GM12878 (cell line): Measurements from ENCODE around the gene TPI1. TPM values are rescaled to one million over a fixed set of nuclear protein-coding genes. Genes with fewer than 3 reads are reported as not detected.
"Not testable (repeated sequence)": the region's sequence is repeated elsewhere in the genome, so short reads cannot be mapped to it uniquely, and the experiment has no call there.

ENCODE experiments used
- ATAC-seq: fragments of 200-7000 bp; cut with Tn5 transposase; 3 replicates; pipeline ENCODE4 v1.9.1; 2020; ENCODE audit warnings: mild to moderate bottlenecking, moderate library complexity
- BruUV-seq: library from RNA; stranded (reverse); fragments of 400-500 nt; replicated peaks from 2 replicates; lab custom pipeline; 2021; lab: Mats Ljungman, UMichigan
- CTCF ChIA-PET: fragments of 300-600 bp; sonication (Branson Sonifier 250); formaldehyde crosslinking; extraction: SDS; loops from one replicate; lab custom pipeline; 2021; ENCODE audit warnings: inconsistent platforms; lab: Yijun Ruan, JAX
- POLR2A ChIA-PET: fragments of 350-600 bp; formaldehyde crosslinking; extraction: SDS; loops from one replicate; lab custom pipeline; 2021; ENCODE audit warnings: inconsistent platforms; lab: Charles Lee
- RAD21 ChIA-PET: fragments of 300-600 bp; sonication (Branson Sonifier 250); formaldehyde crosslinking; loops from one replicate; lab custom pipeline; 2023; ENCODE audit warnings: antibody characterized with exemption; ENCODE audit not compliant: unreplicated experiment; lab: Charles Lee
- SMC1A ChIA-PET: fragments of 300-600 bp; sonication (Branson Sonifier 250); formaldehyde crosslinking; loops from one replicate; lab custom pipeline; 2023; ENCODE audit not compliant: unreplicated experiment, uncharacterized antibody; lab: Charles Lee
- DNase-seq: peaks from one replicate; pipeline ENCODE4 v3.0.0-alpha.2; 2011; ENCODE audit warnings: low read depth, low spot score
- FAIRE-seq: peaks from 3 replicates; lab custom pipeline; 2011; peaks lifted over from hg19 to GRCh38; lab: Jason Lieb, UNC
- H2AFZ ChIP-seq: 2 replicates; pipeline ENCODE4 v1.6.0; 2011; ENCODE audit warnings: low read depth, low read length, control low read depth; ENCODE audit not compliant: control insufficient read depth
- H3K27ac ChIP-seq: 2 replicates; pipeline ENCODE4 v1.5.1; 2011; ENCODE audit warnings: control low read depth; ENCODE audit not compliant: control insufficient read depth, insufficient read depth
- H3K27me3 ChIP-seq, 2 experiments: replicated peaks in 1 of 2; 2 replicates each; pipeline versions ENCODE4 v1.6.0 to v1.6.1; 2011; ENCODE audit warnings: low read length in 1 of 2; ENCODE audit not compliant: control insufficient read depth in 2 of 2, insufficient read depth in 2 of 2
- H3K36me3 ChIP-seq, 2 experiments: 2 replicates each; pipeline ENCODE4 v1.5.1; 2011; ENCODE audit warnings: low read length in 1 of 2; ENCODE audit not compliant: control insufficient read depth in 2 of 2, insufficient read depth in 2 of 2
- H3K4me1 ChIP-seq: 2 replicates; pipeline ENCODE4 v1.6.1; 2011; ENCODE audit warnings: mild to moderate bottlenecking, low read length, moderate library complexity, mixed read lengths; ENCODE audit not compliant: control insufficient read depth, insufficient read depth
- H3K4me2 ChIP-seq: 2 replicates; pipeline ENCODE4 v1.6.0; 2011; ENCODE audit warnings: control low read depth; ENCODE audit not compliant: control insufficient read depth, insufficient read depth
- H3K4me3 ChIP-seq: fragments of 200-600 bp; sonication (generic); 2 replicates; pipeline ENCODE4 v1.5.1; 2016
- H3K79me2 ChIP-seq: 2 replicates; pipeline ENCODE4 v1.6.0; 2011; ENCODE audit warnings: low read length; ENCODE audit not compliant: control insufficient read depth, insufficient read depth
- H3K9ac ChIP-seq: 2 replicates; pipeline ENCODE4 v1.8.0; 2011; ENCODE audit warnings: low read length, control low read depth, mixed read lengths; ENCODE audit not compliant: control insufficient read depth, insufficient read depth
- H3K9me3 ChIP-seq: replicated peaks from 3 replicates; pipeline ENCODE4 v1.5.1; 2011; ENCODE audit warnings: mild to moderate bottlenecking, low read length; ENCODE audit not compliant: control insufficient read depth, insufficient read depth
- H4K20me1 ChIP-seq: 2 replicates; pipeline ENCODE4 v1.6.0; 2011; ENCODE audit not compliant: control insufficient read depth, insufficient read depth
- CBFB ChIP-seq: IDR thresholded peaks from 2 replicates; pipeline ENCODE4 v1.6.1; 2016; ENCODE audit warnings: antibody characterized with exemption, low read depth
- CHD4 ChIP-seq: fragments of 200-600 bp; sonication (generic); IDR thresholded peaks from 2 replicates; pipeline ENCODE4 v1.6.1; 2016; ENCODE audit warnings: mild to moderate bottlenecking
- IKZF1 ChIP-seq: fragments of 450-650 bp; conservative IDR thresholded peaks from 2 replicates; pipeline ENCODE4 v1.6.1; 2017; ENCODE audit warnings: antibody characterized with exemption, mild to moderate bottlenecking
- NR2C1 ChIP-seq: fragments of 450-650 bp; IDR thresholded peaks from 2 replicates; pipeline ENCODE4 v1.6.1; 2017; ENCODE audit warnings: antibody characterized with exemption, mild to moderate bottlenecking, moderate library complexity
- SMAD5 ChIP-seq: IDR thresholded peaks from 2 replicates; pipeline ENCODE4 v1.6.1; 2016; ENCODE audit warnings: antibody characterized with exemption, low read depth
- SUZ12 ChIP-seq: fragments of 200-600 bp; sonication (generic); IDR thresholded peaks from one replicate; pipeline ENCODE4 v1.6.1; 2018; ENCODE audit warnings: antibody characterized with exemption, mild to moderate bottlenecking; ENCODE audit not compliant: unreplicated experiment
- WGBS: methylation state at CpG from one replicate; pipeline ENCODE4 v1.1.6; 2016; ENCODE audit warnings: low lambda C conversion rate; ENCODE audit not compliant: insufficient replicate concordance, insufficient coverage; ENCODE audit errors: missing lambda C conversion rate; 5-methylcytosine and 5-hydroxymethylcytosine counted together
- in situ Hi-C: fragments of 300-500 bp; cut with MboI; formaldehyde crosslinking; loops from 9 replicates; pipeline ENCODE4 v1.14.3; 2018; ENCODE audit warnings: mixed read lengths
- intact Hi-C: fragments of 100-400 bp; cut with micrococcal nuclease; formaldehyde crosslinking; loops from one replicate; pipeline ENCODE4 v1.14.2; 2022; ENCODE audit not compliant: unreplicated experiment
- polyA plus RNA-seq, 11 experiments: library from polyadenylated mRNA; depleted of rRNA in 4 of 11; unstranded in 6 of 11; stranded (reverse) in 5 of 11; fragments of >200 nt; fragmentation: Nextera tagmentation in 4 of 11; fragmentation: Illumina TruSeq in 1 of 11; extraction: Ambion mirVana in 4 of 11; extraction: Trizol in 1 of 11; gene quantifications; 1 replicate in 1 of 11; 2 replicates in 10 of 11; pipeline versions ENCODE4 v1.2.1 to v1.2.3, GENCODE V29; 2011 to 2016; ENCODE audit warnings: inconsistent platforms in 2 of 11, missing spikeins in 2 of 11, low read depth in 1 of 11
- total RNA-seq, 4 experiments: library from RNA; depleted of rRNA in 3 of 4; stranded (reverse); fragments of >200 nt in 3 of 4; fragmentation: Illumina TruSeq in 1 of 4; extraction: Trizol in 1 of 4; gene quantifications; 2 replicates each; pipeline versions ENCODE4 v1.2.1 to v1.2.3, GENCODE V29; 2013 to 2021
- TF ChIP-seq, protein P1 (sequence below): fragments of 450-650 bp; IDR thresholded peaks from 2 replicates; pipeline ENCODE4 v1.6.1; 2016; ENCODE audit warnings: mild to moderate bottlenecking

The TPI1 gene
- total and polyA plus RNA-seq, 10 of the 15 experiments (the other 5 are each of a cell fraction or from before 2014, with no cell fraction given) = 916 to 7,349 (median 1,677) TPM

DNA sequence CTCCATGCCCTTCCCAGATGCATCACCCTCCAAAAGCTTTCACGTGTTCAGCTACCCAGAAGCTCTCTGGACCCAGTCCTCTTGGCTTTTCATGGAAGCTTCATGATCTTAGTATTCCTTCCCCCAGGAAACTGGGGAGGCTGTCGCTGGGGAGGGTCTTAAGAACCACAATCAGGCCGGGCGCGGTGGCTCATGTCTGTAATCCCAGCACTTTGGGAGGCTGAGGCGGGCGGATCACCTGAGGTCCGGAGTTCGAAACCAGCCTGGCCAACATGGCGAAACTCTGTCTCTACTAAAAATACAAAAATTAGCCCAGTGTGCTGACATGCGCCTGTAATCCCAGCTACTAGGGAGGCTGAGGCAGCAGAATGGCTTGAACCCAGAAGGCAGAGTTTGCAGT is 40.8 kb downstream of the TPI1 start:
- RAD21 ChIA-PET, H3K4me1 ChIP-seq, H3K4me3 ChIP-seq, BruUV-seq, in situ Hi-C loops, intact Hi-C loops, H3K9me3 ChIP-seq, H2AFZ ChIP-seq, H3K27me3 ChIP-seq, FAIRE-seq, H4K20me1 ChIP-seq, H3K9ac ChIP-seq, ATAC-seq, H3K4me2 ChIP-seq, H3K79me2 ChIP-seq, DNase-seq, H3K27ac ChIP-seq, H3K36me3 ChIP-seq: not testable (repeated sequence)
- SMC1A ChIA-PET = interaction anchor here (1.5 to 2.1 kb wide), 3 partner anchors 15 to 17 kb away, joined by 3 to 6 read pairs (median 5); no protein-coding TSS in a partner anchor
- POLR2A ChIA-PET = interaction anchor here (0.7 to 4.3 kb wide), 4 partner anchors 9 to 30 kb away, joined by 3 to 18 read pairs (median 4); no protein-coding TSS in a partner anchor
- WGBS = 90% methylated on average over 11 of the region's 11 CpGs
- CTCF ChIA-PET = interaction anchor here (0.6 to 4.5 kb wide), 4 partner anchors 16 to 96 kb away, joined by 3 to 21 read pairs (median 10); partner anchors contain the start of gene SPSB2

DNA sequence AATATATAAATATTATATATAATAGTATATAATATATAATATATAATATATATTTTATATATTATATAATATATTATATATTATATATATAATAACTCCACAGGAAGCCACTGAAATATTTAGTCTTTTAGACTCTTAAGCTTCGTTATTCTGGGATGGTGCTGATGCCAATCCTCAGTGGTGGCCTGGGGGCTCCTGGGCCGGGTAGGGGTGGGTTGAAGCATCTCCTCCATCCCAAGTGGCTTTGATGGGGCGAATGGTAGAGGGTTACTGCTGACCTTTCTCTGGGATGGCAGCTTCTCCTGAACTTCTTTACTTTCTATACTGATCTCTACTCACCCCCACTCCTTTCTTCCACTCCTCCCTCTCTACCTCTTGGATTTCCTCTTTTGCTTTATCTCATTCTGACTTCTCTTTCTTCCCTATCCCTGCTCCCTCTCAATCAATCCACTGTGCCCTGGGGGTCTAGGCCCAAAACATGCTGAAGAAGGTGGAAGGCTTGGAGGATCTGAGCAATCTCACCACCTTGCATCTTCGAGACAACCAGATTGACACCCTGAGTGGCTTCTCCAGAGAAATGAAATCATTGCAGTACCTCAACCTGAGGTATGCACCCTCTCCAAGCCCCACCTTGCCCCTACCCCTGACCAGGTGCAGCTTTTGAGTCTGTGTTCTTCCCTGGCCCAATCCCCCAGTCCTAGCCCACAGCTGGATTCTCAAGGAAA is 42.3 kb downstream of the TPI1 start:
- no peak for ATAC-seq

More for the DNA sequence above, 42.3 kb downstream of the TPI1 start:
- H3K36me3 ChIP-seq = no peaks in the 10 kb centered on the region
- no peaks in the 10 kb centered on the region for H3K27me3 ChIP-seq
- 56% methylated on average over 4 of the region's 4 CpGs for WGBS
- TF ChIP-seq IKZF1 (no peak), CBFB (no peak), SUZ12 (no peak), CHD4 (no peak), NR2C1 (no peak), SMAD5 (no peak)
- TF ChIP-seq, protein P1, sequence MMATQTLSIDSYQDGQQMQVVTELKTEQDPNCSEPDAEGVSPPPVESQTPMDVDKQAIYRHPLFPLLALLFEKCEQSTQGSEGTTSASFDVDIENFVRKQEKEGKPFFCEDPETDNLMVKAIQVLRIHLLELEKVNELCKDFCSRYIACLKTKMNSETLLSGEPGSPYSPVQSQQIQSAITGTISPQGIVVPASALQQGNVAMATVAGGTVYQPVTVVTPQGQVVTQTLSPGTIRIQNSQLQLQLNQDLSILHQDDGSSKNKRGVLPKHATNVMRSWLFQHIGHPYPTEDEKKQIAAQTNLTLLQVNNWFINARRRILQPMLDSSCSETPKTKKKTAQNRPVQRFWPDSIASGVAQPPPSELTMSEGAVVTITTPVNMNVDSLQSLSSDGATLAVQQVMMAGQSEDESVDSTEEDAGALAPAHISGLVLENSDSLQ = no peak
- TF ChIP-seq, all 136 proteins: peak for 0
- POLR2A ChIA-PET = interaction anchor here (0.6 kb wide), 1 partner anchor 35 kb away, joined by 3 read pairs; the partner anchor contains the start of gene C12orf57
- no peaks in the 10 kb centered on the region for H4K20me1 ChIP-seq
- in situ Hi-C loops = no loop called here
- no peak overlapping the region for H2AFZ ChIP-seq
- peaks cover 4% of the 10 kb centered on the region for H3K79me2 ChIP-seq
- H3K9ac ChIP-seq = no peak overlapping the region
- CTCF ChIA-PET = interaction anchor here (0.6 kb wide), 2 partner anchors 11 to 18 kb away, joined by 3 read pairs; no protein-coding TSS in a partner anchor
- H3K4me1 ChIP-seq = peaks cover 10% of the 10 kb centered on the region; the same call in 1 of the 2 replicates
- FAIRE-seq = no peak
- RAD21 ChIA-PET = no interaction called here
- BruUV-seq = no TSS peak
- no peak overlapping the region for H3K4me2 ChIP-seq
- DNase-seq = no peak
- H3K27ac ChIP-seq = no peak overlapping the region
- intact Hi-C loops = no loop called here
- H3K9me3 ChIP-seq = no peaks in the 10 kb centered on the region
- H3K4me3 ChIP-seq = no peak overlapping the region
- SMC1A ChIA-PET = no interaction called here
